ENCODE results near the gene ZNF474. TPM values are rescaled to one million over a fixed set of nuclear protein-coding genes. Genes with fewer than 3 reads are reported as not detected.

The ZNF474 gene
- total and polyA plus RNA-seq, 4 donors = 0.94 to 8.9 (median 5.2) TPM

GRCh38 chr5:122099060-122099790 is 30.1 kb upstream of the ZNF474 start:
- no peaks in the 10 kb centered on the region for H3K4me1 ChIP-seq (ENCODE audit: control insufficient read depth in 5 of 5, insufficient read depth in 5 of 5, low read length in 5 of 5)
- no peaks in the 10 kb centered on the region for H3K27me3 ChIP-seq (ENCODE audit: control insufficient read depth in 3 of 3, insufficient read depth in 3 of 3, low read length in 2 of 3)
- ATAC-seq (ENCODE audit: insufficient read depth, low FRiP score) (no peak), DNase-seq (no peak)
- WGBS, 2 donors = 86 to 91% methylated on average over 6 of the region's 6 CpGs
- H3K27ac ChIP-seq (ENCODE audit: low read depth in 1 of 2, low read length in 1 of 2) = no peak overlapping the region
- no peaks in the 10 kb centered on the region for H3K9me3 ChIP-seq (ENCODE audit: control insufficient read depth in 4 of 4, insufficient read depth in 3 of 4, low read length in 3 of 4)
- no peak overlapping the region for H3K4me3 ChIP-seq
- TF ChIP-seq CTCF (IDR thresholded peaks at IDR 0.05; ENCODE audit: control extremely low read depth, extremely low read depth) = no peak
- H3K9ac ChIP-seq (ENCODE audit: insufficient read depth in 1 of 2, low read length in 2 of 2) = no peak overlapping the region
- no peaks in the 10 kb centered on the region for H3K36me3 ChIP-seq (ENCODE audit: control insufficient read depth in 4 of 4, insufficient read depth in 4 of 4, low read length in 4 of 4)

- Histone ChIP-seq H3K36me3 (ENCODE audit: control insufficient read depth in 4 of 4, insufficient read depth in 4 of 4, low read length in 4 of 4) (no peaks in the 10 kb centered on the region), H3K4me1 (ENCODE audit: control insufficient read depth in 5 of 5, insufficient read depth in 5 of 5, low read length in 5 of 5) (no peaks in the 10 kb centered on the region), H3K27ac (ENCODE audit: low read depth in 1 of 2, low read length in 1 of 2) (no peak overlapping the region), H3K4me3 (no peak overlapping the region), H3K9me3 (ENCODE audit: control insufficient read depth in 4 of 4, insufficient read depth in 3 of 4, low read length in 3 of 4) (no peaks in the 10 kb centered on the region), H3K27me3 (ENCODE audit: control insufficient read depth in 3 of 3, insufficient read depth in 3 of 3, low read length in 2 of 3) (no peaks in the 10 kb centered on the region), H3K9ac (ENCODE audit: insufficient read depth in 1 of 2, low read length in 2 of 2) (no peak overlapping the region)
- WGBS, 2 donors = 39 to 41% methylated on average over 4 of the region's 4 CpGs
- peak in 2 of 3 donors; percentile 79 for DNase-seq
- no peak for ATAC-seq (ENCODE audit: insufficient read depth, low FRiP score)
- peak; percentile 8 for TF ChIP-seq CTCF (IDR thresholded peaks at IDR 0.05; ENCODE audit: control extremely low read depth, extremely low read depth)
Measured at GRCh38 chr5:122101636-122102285, 27.6 kb upstream of the ZNF474 start.

GRCh38 chr5:122102825-122103224 is 26.5 kb upstream of the ZNF474 start:
- no peaks in the 10 kb centered on the region for H3K9me3 ChIP-seq (ENCODE audit: control insufficient read depth in 4 of 4, insufficient read depth in 3 of 4, low read length in 3 of 4)
- H3K36me3 ChIP-seq (ENCODE audit: control insufficient read depth in 4 of 4, insufficient read depth in 4 of 4, low read length in 4 of 4) = no peaks in the 10 kb centered on the region
- H3K4me3 ChIP-seq = no peak overlapping the region
- no peaks in the 10 kb centered on the region for H3K27me3 ChIP-seq (ENCODE audit: control insufficient read depth in 3 of 3, insufficient read depth in 3 of 3, low read length in 2 of 3)
- no peak overlapping the region for H3K27ac ChIP-seq (ENCODE audit: low read depth in 1 of 2, low read length in 1 of 2)
- no peak overlapping the region for H3K9ac ChIP-seq (ENCODE audit: insufficient read depth in 1 of 2, low read length in 2 of 2)
- DNase-seq (no peak), ATAC-seq (ENCODE audit: insufficient read depth, low FRiP score) (no peak)
- TF ChIP-seq CTCF (IDR thresholded peaks at IDR 0.05; ENCODE audit: control extremely low read depth, extremely low read depth) = no peak
- whole genome bisulfite sequencing, 2 donors = 75 to 83% methylated on average over 1 of the region's 1 CpG
- no peaks in the 10 kb centered on the region for H3K4me1 ChIP-seq (ENCODE audit: control insufficient read depth in 5 of 5, insufficient read depth in 5 of 5, low read length in 5 of 5)
